Muscle layer of colon (tissue), 2 donors: ENCODE results near the gene POU6F1.

Experiments
- H3K27ac ChIP-seq: one replicate; pipeline ENCODE4 v1.7.0; 2013; ENCODE audit warnings: low read depth, mild to moderate bottlenecking, low read length, moderate library complexity
- H3K27me3 ChIP-seq, 2 donors: one replicate each; pipeline ENCODE4 v1.7.0; 2013; ENCODE audit warnings: low read length in 2 of 2, mild to moderate bottlenecking in 2 of 2; ENCODE audit not compliant: insufficient read depth in 2 of 2, control insufficient read depth in 1 of 2
- H3K36me3 ChIP-seq: one replicate; pipeline ENCODE4 v1.7.0; 2013; ENCODE audit warnings: mild to moderate bottlenecking, low read length; ENCODE audit not compliant: insufficient read depth
- H3K4me1 ChIP-seq: one replicate; pipeline ENCODE4 v1.7.0; 2013; ENCODE audit warnings: mild to moderate bottlenecking, low read length; ENCODE audit not compliant: insufficient read depth
- H3K4me3 ChIP-seq, 2 donors: one replicate each; pipeline ENCODE4 v1.7.0; 2013; ENCODE audit warnings: low read length in 2 of 2, low read depth in 1 of 2, mild to moderate bottlenecking in 1 of 2, moderate library complexity in 1 of 2
- H3K9ac ChIP-seq: one replicate; pipeline ENCODE4 v1.7.0; 2013; ENCODE audit warnings: low read length
- H3K9me3 ChIP-seq: one replicate; pipeline ENCODE4 v1.7.0; 2013; ENCODE audit warnings: mild to moderate bottlenecking, low read length
- donor health status: abdominal sarcoma.
- donor health status: Adenocarcinoma of cecum.

Gene POU6F1

DNA sequence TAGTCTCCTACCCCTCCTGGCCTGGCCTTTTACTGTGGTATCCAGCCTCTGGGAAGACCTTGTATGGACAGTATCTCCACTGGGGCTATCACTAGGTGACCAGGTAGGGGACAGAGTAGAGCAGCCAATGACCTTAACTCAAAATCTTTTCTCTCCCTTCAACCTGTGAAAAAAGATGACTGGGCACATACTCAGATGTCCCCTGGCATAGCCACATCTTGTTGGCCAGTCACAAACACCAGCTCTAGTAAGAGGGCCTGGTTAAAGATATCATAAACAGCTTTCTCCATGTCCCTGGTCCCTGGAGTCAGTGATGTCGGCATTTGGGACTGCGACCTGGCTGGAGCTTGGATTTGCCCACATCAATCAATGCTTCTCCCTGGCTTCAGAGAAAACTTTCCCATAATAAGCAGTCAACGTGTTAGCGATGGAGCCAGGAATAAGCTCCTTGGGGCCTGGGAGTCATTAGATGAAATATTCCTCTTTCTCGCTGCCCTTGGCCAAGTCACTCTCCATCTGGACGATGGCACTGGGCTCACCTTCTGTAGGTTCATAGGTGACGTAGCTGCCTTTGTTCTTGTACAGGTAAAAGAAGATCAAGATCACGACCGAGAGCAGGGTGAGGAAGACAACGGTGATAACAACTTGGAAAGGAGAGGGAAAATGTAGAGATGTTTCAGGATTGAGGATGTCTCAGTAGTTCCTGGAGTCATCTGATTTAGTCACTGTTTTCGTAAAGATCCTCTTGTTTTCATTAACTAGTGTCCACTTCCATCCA is 27.8 kb upstream of the POU6F1 start:
- H3K4me1 ChIP-seq = peaks cover 7% of the 10 kb centered on the region
- no peak overlapping the region for H3K9ac ChIP-seq
- no peaks in the 10 kb centered on the region for H3K27me3 ChIP-seq
- no peaks in the 10 kb centered on the region for H3K9me3 ChIP-seq
- no peak overlapping the region for H3K4me3 ChIP-seq
- no peak overlapping the region for H3K27ac ChIP-seq
- peaks cover 36% of the 10 kb centered on the region for H3K36me3 ChIP-seq

DNA sequence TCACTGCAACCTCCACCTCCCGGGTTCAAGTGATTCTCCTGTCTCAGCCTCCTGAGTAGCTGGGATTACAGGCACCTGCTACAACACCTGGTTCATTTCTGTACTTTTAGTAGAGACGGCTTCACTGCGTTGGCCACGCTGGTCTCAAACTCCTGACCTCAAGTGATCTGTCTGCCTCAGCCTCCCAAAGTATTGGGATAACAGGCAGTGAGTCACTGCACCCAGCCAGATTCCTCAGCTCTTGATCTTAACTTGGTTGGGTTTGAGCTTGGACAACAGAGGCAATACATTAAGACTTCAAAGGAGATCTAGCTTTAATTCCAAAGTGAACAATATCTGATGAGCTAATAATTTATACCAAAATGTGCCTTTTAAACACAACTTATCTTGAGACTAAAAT is 26.4 kb upstream of the POU6F1 start:
- Histone ChIP-seq H3K9me3 (no peaks in the 10 kb centered on the region), H3K9ac (no peak overlapping the region), H3K36me3 (peaks cover 46% of the 10 kb centered on the region), H3K27ac (no peak overlapping the region), H3K4me3 (no peak overlapping the region), H3K4me1 (peaks cover 17% of the 10 kb centered on the region), H3K27me3 (no peaks in the 10 kb centered on the region)

DNA sequence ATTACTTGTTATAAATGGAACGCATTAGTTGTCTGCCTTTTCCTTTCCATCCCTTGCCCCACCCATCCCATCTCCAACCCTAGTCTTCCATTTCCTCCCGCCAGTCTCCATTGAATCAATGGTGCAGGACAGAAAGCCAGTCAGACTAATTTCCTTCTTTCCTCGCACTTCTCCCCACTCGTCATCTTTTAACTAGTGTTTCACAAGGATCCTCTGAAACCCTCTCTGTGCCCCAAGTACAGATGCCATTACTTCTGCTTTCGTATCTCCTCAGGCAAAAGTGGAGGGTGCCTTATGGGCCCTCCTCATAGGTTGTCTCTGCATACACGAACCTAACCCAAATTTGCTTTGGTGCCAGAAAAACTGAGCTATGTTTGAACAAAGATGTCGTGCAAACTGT is 25.0 kb upstream of the POU6F1 start:
- H3K27me3 ChIP-seq = no peaks in the 10 kb centered on the region
- H3K9ac ChIP-seq = no peak overlapping the region
- peaks cover 21% of the 10 kb centered on the region for H3K4me1 ChIP-seq
- H3K27ac ChIP-seq = no peak overlapping the region
- H3K36me3 ChIP-seq = peaks cover 46% of the 10 kb centered on the region
- no peak overlapping the region for H3K4me3 ChIP-seq
- no peaks in the 10 kb centered on the region for H3K9me3 ChIP-seq

DNA sequence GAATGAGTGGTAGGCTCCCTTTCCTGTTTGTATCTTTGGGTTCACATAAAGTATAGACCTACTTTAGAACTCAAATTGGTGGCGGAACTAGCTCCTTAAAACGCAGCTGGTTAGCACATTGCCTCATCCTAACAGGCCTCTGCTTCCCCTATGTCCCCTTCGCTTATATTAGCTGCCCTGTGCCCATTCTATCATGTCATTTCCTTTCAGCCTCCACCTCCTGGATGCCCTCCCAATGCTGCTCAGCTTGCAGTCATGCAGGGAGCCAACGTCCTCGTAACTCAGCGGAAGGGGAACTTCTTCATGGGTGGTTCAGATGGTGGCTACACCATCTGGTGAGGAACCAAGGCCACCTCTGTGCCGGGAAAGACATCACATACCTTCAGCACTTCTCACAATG is 24.3 kb upstream of the POU6F1 start:
- Histone ChIP-seq H3K27me3 (no peaks in the 10 kb centered on the region), H3K9me3 (no peaks in the 10 kb centered on the region), H3K36me3 (peaks cover 46% of the 10 kb centered on the region), H3K4me3 (no peak overlapping the region), H3K4me1 (peaks cover 17% of the 10 kb centered on the region), H3K9ac (no peak overlapping the region), H3K27ac (no peak overlapping the region)

DNA sequence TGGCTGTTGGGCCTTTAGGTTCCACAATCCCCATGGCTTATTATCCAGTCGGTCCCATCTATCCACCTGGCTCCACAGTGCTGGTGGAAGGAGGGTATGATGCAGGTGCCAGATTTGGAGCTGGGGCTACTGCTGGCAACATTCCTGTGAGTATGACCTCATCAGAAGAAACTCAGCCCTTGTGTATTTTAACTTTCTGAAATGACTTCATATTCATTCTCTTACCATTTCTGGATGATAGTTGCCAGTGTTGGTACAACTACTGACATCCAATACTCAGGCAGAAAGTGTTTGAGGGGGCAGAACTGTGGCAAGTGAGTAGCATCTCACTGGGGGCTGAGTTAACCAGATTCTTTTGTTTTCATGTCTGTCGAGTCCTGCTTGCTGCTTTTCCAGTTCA is 23.1 kb upstream of the POU6F1 start:
- Histone ChIP-seq H3K36me3 (peaks cover 46% of the 10 kb centered on the region), H3K9me3 (no peaks in the 10 kb centered on the region), H3K27me3 (no peaks in the 10 kb centered on the region), H3K4me3 (no peak overlapping the region), H3K27ac (no peak overlapping the region), H3K9ac (no peak overlapping the region), H3K4me1 (peaks cover 17% of the 10 kb centered on the region)

DNA sequence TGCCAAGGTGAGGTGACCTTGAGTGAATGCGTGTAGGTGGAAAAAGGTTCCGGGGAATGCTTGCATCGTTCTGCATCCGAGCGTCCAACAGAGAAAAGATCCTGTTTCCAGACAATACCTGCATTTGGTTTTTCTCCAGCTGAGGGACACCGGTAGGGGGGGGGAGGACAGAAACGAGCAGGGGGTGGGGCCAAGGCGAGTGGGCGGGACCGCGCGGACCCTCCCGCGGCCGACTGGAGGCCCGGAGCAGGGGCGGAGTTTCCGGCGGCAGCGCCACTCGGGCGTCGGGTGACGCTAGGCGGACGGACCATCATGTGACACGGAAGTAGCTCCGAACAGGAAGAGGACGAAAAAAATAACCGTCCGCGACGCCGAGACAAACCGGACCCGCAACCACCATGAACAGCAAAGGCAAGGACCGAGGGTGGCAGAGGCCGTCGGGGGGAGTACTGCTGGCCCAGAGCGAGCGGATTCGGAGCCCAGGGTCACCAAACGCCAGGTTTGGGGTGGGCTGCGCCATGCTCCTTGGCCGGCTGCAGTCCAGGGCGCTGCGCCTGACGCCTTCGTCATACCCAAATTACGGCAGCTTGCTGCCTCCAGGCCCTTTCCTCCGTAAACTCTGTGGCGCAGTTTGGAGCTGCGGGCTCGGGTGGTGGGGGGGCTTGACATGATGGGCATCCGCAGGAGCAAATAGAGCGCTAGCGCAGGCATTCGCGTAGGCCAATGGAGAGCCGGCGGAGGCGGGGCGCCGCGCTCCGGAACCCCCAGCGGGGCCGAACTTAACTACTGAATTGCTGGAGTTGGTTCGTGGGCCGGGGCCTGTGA is 20.9 kb upstream of the POU6F1 start, which contains the start of gene DAZAP2:
Gene DAZAP2 (plus strand): TSS at position 317 of the 825 bp plus-strand sequence. CDS start 82 bp downstream, at position 399.
- Histone ChIP-seq H3K9me3 (no peaks in the 10 kb centered on the region), H3K4me3 (peak within 1 kb of the TSS; percentile 99 to 100), H3K36me3 (peaks cover 34% of the 10 kb centered on the region), H3K27me3 (no peaks in the 10 kb centered on the region), H3K4me1 (peaks cover 17% of the 10 kb centered on the region), H3K9ac (peak within 1 kb of the TSS; percentile 99), H3K27ac (peak within 1 kb of the TSS; percentile 100)

DNA sequence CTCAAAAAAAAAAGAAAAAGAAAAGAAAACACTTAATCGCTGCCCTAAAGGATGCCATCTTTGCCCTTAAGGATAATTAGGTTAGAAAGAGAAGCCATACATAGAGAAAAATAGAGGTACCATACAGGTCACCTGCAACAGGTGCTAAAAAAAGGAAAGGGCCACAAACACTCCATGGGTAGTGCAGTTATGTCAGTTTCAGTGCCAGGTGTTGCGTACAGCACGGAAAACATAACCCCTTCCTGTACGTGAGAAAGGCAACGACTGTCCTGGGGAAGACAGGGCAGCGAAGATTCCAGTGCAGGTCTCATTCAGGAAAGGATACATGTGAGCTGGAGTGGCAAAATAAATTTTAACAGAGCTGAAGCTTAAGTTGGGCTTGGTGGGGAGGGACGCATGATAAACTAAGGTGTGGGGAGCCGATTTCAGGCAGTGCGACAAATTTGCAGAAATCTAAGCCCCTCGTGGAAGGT is 20.2 kb upstream of the POU6F1 start:
- Histone ChIP-seq H3K4me1 (peaks cover 17% of the 10 kb centered on the region), H3K27ac (peak overlapping the region; percentile 100), H3K4me3 (peak overlapping the region; percentile 99 to 100), H3K27me3 (no peaks in the 10 kb centered on the region), H3K9me3 (no peaks in the 10 kb centered on the region), H3K9ac (peak overlapping the region; percentile 74), H3K36me3 (peaks cover 32% of the 10 kb centered on the region)

DNA sequence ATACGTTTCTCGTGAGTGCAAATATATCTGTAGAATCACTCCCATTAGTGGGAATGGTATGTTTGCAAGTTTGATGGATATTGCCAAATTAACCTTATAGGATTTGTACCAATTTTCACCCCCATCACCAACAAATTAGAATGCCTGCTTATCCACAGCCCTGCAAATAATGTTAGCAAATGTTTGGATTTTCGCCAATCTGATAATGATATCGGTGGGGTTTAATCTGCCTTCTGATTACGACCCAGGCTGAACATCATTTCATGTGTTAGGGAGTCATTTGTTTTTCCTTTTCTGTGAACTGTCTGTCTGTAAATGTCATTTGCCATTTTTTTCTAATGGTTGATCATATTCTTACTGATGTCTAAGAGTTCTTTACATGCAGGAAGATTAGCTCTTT is 16.7 kb upstream of the POU6F1 start:
- no peak overlapping the region for H3K4me3 ChIP-seq
- no peak overlapping the region for H3K27ac ChIP-seq
- no peak overlapping the region for H3K9ac ChIP-seq
- H3K36me3 ChIP-seq = no peaks in the 10 kb centered on the region
- peaks cover 5% of the 10 kb centered on the region for H3K4me1 ChIP-seq
- H3K9me3 ChIP-seq = no peaks in the 10 kb centered on the region
- no peaks in the 10 kb centered on the region for H3K27me3 ChIP-seq

DNA sequence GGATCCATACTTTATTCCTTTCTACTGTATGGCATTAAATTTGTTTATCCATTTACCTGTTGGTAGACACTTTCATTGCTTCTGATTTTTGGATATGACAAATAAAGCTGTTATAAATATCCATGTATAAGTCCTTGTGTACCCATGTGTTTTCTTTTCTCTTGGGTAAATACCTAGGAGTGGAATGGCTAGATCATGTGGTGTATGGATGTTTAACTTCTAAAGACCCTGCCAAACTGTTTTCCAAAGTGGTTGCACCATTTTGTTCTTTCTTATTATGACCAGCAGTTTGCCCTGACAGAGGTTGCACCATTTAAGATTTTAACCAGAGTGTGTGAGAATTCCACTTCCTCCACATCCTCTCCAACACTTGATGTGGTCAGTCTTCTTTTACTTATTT is 14.8 kb upstream of the POU6F1 start:
- Histone ChIP-seq H3K9me3 (no peaks in the 10 kb centered on the region), H3K4me1 (no peaks in the 10 kb centered on the region), H3K27ac (no peak overlapping the region)

DNA sequence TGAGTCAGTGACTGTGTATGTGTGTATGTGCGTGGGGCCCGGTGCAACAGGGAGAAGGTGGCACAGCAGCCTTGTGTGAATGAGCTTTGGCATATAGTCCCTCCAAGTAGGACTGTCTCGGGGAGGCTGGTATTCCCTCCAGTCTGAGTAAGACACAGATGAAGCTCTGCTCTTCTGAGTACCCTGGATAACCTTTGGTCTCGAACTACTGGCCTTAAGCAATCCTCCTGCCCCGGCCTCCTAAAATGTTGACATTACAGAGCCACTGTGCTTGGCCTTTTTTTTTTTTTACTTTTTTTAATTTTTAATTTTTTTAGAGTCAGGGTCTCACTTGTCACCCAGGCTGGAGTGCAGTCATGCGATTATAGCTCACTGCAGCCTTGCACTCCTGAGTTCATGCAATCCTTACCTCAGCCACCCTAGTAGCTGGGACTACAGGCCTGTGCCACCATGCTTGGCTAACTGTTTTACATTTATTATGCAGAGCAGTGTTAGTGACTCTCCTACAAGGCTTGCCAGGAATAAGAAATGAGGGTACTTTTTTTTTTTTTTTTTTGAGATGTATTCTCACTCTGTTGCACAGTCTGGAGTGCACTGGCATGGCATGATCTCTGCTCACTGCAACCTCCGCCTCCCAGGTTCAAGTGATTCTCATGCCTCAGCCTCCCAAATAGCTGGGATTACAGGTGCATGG is 11.4 kb upstream of the POU6F1 start:
- no peaks in the 10 kb centered on the region for H3K4me1 ChIP-seq
- H3K9me3 ChIP-seq = no peaks in the 10 kb centered on the region
- H3K36me3 ChIP-seq = no peaks in the 10 kb centered on the region
- no peak overlapping the region for H3K9ac ChIP-seq
- no peak overlapping the region for H3K4me3 ChIP-seq
- no peak overlapping the region for H3K27ac ChIP-seq
- no peaks in the 10 kb centered on the region for H3K27me3 ChIP-seq

More for the DNA sequence above, 14.8 kb upstream of the POU6F1 start:
- Histone ChIP-seq H3K4me3 (no peak overlapping the region), H3K27me3 (no peaks in the 10 kb centered on the region), H3K9ac (no peak overlapping the region), H3K36me3 (no peaks in the 10 kb centered on the region)

DNA sequence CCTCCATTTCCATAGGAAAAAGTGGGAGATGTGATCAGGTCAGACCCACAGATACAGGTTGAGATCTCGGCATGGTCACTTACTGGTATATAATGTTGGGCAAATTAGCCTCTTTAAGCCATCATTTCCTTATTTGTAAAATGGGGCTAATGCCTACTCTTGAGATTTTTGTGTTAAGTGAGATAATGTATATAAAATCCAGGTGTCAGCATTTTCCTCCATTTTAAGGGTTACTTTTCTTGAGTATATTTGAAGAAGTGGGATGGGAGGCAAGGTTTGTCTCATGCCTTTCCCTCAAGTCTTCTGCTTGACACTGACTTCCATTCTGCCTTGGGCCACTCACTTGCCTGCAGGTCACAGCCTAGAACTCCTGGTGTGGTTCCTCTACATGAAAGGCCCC is 10.1 kb upstream of the POU6F1 start:
- Histone ChIP-seq H3K36me3 (no peaks in the 10 kb centered on the region), H3K27me3 (no peaks in the 10 kb centered on the region), H3K4me3 (no peak overlapping the region), H3K27ac (no peak overlapping the region), H3K4me1 (no peaks in the 10 kb centered on the region), H3K9ac (no peak overlapping the region), H3K9me3 (no peaks in the 10 kb centered on the region)
